ENCODE data around the gene HOXC4. TPM values are rescaled to one million over a fixed set of nuclear protein-coding genes. Genes with fewer than 3 reads are reported as not detected.
A peak's percentile ranks its signal among the peaks of the same experiment; 100 is the strongest.

HOXC4 gene
- total and polyA plus RNA-seq, 2 experiments from 2014 or later, result not detected

DNA sequence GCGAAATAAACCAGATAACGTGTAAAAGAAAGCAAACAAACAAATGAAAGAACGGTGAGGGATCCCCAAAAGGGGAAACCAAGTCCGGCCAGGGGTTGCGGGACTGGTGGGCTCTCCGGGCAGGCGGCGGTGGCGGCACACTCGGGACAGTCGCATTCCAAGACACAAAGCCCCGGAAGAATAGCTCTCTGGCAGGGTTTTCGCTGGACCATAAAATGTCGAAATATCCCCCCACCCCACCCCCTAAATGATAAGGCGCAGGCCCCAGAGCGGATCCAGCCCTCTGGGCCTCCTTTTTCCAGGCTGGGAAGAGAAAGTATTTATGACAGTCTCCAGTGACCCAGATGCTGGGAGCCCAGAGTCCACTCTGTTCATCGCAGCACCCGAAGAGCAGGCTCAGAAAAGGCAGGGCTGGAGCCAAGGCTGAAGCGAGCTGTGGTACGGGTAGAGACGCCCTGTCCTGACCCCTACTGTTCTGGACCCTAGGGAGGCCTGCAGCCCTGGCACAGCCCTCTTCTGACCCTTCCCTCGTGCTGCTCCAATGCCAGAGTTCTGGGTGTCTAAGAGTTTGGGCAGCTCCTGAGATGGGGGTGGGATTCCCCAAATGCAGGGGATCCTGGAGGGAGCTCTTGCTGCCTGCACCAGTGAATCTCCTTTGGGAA lies 46.9 kb upstream of the HOXC4 start:
- TF ChIP-seq, protein P1, sequence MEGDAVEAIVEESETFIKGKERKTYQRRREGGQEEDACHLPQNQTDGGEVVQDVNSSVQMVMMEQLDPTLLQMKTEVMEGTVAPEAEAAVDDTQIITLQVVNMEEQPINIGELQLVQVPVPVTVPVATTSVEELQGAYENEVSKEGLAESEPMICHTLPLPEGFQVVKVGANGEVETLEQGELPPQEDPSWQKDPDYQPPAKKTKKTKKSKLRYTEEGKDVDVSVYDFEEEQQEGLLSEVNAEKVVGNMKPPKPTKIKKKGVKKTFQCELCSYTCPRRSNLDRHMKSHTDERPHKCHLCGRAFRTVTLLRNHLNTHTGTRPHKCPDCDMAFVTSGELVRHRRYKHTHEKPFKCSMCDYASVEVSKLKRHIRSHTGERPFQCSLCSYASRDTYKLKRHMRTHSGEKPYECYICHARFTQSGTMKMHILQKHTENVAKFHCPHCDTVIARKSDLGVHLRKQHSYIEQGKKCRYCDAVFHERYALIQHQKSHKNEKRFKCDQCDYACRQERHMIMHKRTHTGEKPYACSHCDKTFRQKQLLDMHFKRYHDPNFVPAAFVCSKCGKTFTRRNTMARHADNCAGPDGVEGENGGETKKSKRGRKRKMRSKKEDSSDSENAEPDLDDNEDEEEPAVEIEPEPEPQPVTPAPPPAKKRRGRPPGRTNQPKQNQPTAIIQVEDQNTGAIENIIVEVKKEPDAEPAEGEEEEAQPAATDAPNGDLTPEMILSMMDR (IDR thresholded peaks at IDR 0.05; ENCODE audit: low read depth, low read length), result no peak

GRCh38 chr12:54007538-54008259 lies 45.9 kb upstream of the HOXC4 start:
- Histone ChIP-seq H3K27me3 (peaks cover 100% of the 10 kb centered on the region), H3K4me3 (no peak overlapping the region), H3K4me1 (ENCODE audit: low read depth) (no peaks in the 10 kb centered on the region), H3K27ac (no peak overlapping the region), H3K9me3 (ENCODE audit: low read depth) (no peaks in the 10 kb centered on the region), H3K36me3 (no peaks in the 10 kb centered on the region)
- TF ChIP-seq, protein P1 (IDR thresholded peaks at IDR 0.05; ENCODE audit: low read depth, low read length), result no peak
- no peak for DNase-seq (ENCODE audit: low read depth in 1 of 2, low spot score in 1 of 2)

More for the DNA sequence above, 46.9 kb upstream of the HOXC4 start:
- DNase-seq (ENCODE audit: low read depth in 1 of 2, low spot score in 1 of 2), result no peak
- Histone ChIP-seq H3K4me3 (no peak overlapping the region), H3K4me1 (ENCODE audit: low read depth) (no peaks in the 10 kb centered on the region), H3K27me3 (peaks cover 100% of the 10 kb centered on the region), H3K9me3 (ENCODE audit: low read depth) (no peaks in the 10 kb centered on the region), H3K27ac (no peak overlapping the region), H3K36me3 (no peaks in the 10 kb centered on the region)

DNA sequence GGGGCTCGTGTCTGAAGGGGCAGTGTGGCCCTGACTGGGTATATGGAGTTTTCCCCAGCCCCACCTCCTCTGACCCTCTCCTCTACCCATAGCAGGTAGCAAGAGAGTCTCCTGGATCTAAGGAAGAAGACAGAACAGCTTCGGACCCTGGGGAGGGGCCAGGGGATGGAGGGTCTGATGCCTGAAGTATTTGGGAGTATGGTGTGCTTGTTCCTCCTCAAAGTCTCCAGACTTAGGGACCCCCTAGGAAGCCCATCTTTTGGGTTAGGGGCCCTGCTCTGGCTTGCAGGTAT lies 45.4 kb upstream of the HOXC4 start:
- no peak overlapping the region for H3K4me3 ChIP-seq
- H3K4me1 ChIP-seq (ENCODE audit: low read depth), result no peaks in the 10 kb centered on the region
- no peaks in the 10 kb centered on the region for H3K9me3 ChIP-seq (ENCODE audit: low read depth)
- peaks cover 100% of the 10 kb centered on the region for H3K27me3 ChIP-seq
- H3K36me3 ChIP-seq, result no peaks in the 10 kb centered on the region
- DNase-seq (ENCODE audit: low read depth in 1 of 2, low spot score in 1 of 2), result no peak
- H3K27ac ChIP-seq, result no peak overlapping the region
- TF ChIP-seq, protein P1 (IDR thresholded peaks at IDR 0.05; ENCODE audit: low read depth, low read length), result no peak

DNA sequence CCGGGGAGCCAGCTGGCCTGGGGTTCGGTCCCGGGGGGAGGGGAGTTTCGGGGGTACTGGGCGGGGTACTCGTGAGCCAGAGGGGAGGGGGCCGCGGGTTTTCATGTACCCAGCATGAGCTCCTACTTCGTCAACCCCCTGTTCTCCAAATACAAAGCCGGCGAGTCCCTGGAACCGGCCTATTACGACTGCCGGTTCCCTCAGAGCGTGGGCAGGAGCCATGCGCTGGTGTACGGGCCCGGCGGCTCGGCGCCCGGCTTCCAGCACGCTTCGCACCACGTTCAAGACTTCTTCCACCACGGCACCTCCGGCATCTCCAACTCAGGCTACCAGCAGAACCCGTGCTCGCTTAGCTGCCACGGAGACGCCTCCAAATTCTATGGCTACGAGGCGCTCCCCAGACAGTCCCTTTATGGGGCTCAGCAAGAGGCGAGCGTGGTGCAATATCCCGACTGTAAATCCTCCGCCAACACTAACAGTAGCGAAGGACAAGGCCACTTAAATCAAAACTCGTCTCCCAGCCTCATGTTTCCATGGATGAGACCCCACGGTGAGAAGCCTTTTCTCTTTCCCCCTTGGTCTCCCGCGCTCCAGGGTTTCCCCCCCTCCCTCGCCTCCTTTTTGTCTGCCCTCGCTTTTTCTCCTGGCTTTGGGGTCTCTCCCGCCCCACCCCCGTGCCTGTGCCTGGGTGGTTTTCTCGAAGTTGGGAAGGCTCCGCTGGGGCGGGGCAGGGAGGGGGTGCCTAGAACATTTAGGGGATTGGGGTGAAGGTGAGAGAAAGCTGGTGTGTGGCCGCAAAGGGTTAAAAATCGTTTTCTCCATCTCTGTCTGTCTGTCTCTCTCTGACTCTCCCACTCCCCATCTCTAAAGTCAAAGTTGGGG lies 44.2 kb upstream of the HOXC4 start:
- no peak for DNase-seq (ENCODE audit: low read depth in 1 of 2, low spot score in 1 of 2)
- peak overlapping the region; percentile 16 for H3K4me3 ChIP-seq
- TF ChIP-seq, protein P1 (IDR thresholded peaks at IDR 0.05; ENCODE audit: low read depth, low read length), result no peak
- H3K27me3 ChIP-seq, result peaks cover 100% of the 10 kb centered on the region
- H3K9me3 ChIP-seq (ENCODE audit: low read depth), result no peaks in the 10 kb centered on the region
- H3K4me1 ChIP-seq (ENCODE audit: low read depth), result no peaks in the 10 kb centered on the region
- no peak overlapping the region for H3K27ac ChIP-seq
- H3K36me3 ChIP-seq, result no peaks in the 10 kb centered on the region

- TF ChIP-seq, protein P1 (IDR thresholded peaks at IDR 0.05; ENCODE audit: low read depth, low read length), result no peak
- Histone ChIP-seq H3K27me3 (peaks cover 100% of the 10 kb centered on the region), H3K4me3 (no peak overlapping the region), H3K4me1 (ENCODE audit: low read depth) (no peaks in the 10 kb centered on the region), H3K27ac (no peak overlapping the region), H3K9me3 (ENCODE audit: low read depth) (no peaks in the 10 kb centered on the region), H3K36me3 (no peaks in the 10 kb centered on the region)
- DNase-seq (ENCODE audit: low read depth in 1 of 2, low spot score in 1 of 2), result no peak
These were observed 43.3 kb upstream of the HOXC4 start for GRCh38 chr12:54010053-54010971.
